PC-9 (cell line): ENCODE results near the gene ZBED6.

Experiments used
- CTCF ChIP-seq: fragments of 200-600 bp; sonication (generic); conservative IDR thresholded peaks from 2 replicates; pipeline ENCODE4 v1.6.1; 2017; ENCODE audit warnings: mixed run types, antibody characterized with exemption, mild to moderate bottlenecking, moderate library complexity
- EZH2 ChIP-seq: fragments of 200-600 bp; sonication (generic); IDR thresholded peaks from 2 replicates; pipeline ENCODE4 v1.8.0; 2017; ENCODE audit warnings: antibody characterized with exemption, low read depth

GRCh38 chr1:203805689-203806088 is 10.3 kb downstream of the ZBED6 start:
- TF ChIP-seq CTCF: no peak
- no peak for TF ChIP-seq EZH2
